Ascending aorta (tissue), 2 donors: ENCODE data around the gene FABP6. TPM values are rescaled to one million over a fixed set of nuclear protein-coding genes. Genes with fewer than 3 reads are reported as not detected.

Source experiments
- DNase-seq, 2 donors: peaks; one replicate each; pipeline ENCODE4 v3.0.0-alpha.2; 2019; ENCODE audit warnings: low spot score in 2 of 2
- H3K27ac ChIP-seq, 2 donors: fragments of 200-600 bp; sonication (generic); one replicate each; pipeline ENCODE4 v1.5.1; 2016 to 2017; ENCODE audit warnings: mild to moderate bottlenecking in 1 of 2
- H3K27me3 ChIP-seq: fragments of 200-600 bp; sonication (generic); one replicate; pipeline ENCODE4 v1.5.1; 2017
- H3K36me3 ChIP-seq, 2 donors: fragments of 200-600 bp; sonication (generic); one replicate each; pipeline ENCODE4 v1.5.1; 2016
- H3K4me1 ChIP-seq, 2 donors: fragments of 200-600 bp; sonication (generic); one replicate each; pipeline ENCODE4 v1.5.1; 2016 to 2017; ENCODE audit warnings: mild to moderate bottlenecking in 1 of 2
- H3K4me3 ChIP-seq, 2 donors: fragments of 200-600 bp; sonication (generic); one replicate each; pipeline ENCODE4 v1.5.1; 2016 to 2017; ENCODE audit warnings: mild to moderate bottlenecking in 1 of 2
- H3K9me3 ChIP-seq, 2 donors: fragments of 200-600 bp; sonication (generic); one replicate each; pipeline ENCODE4 v1.5.1; 2016
- intact Hi-C: fragments of 100-400 bp; cut with DNase I; formaldehyde crosslinking; loops from one replicate; pipeline ENCODE4 v1.15.1; 2023
- total RNA-seq: library from RNA; depleted of rRNA; stranded (reverse); fragments of >200 nt; gene quantifications from one replicate; pipeline ENCODE4 v1.1.0, GENCODE V29; 2016
- TF ChIP-seq, protein P1 (sequence below), 3 experiments: fragments of 200-600 bp in 2 of 3; fragments of 450-650 bp in 1 of 3; sonication (generic) in 2 of 3; IDR thresholded peaks; one replicate each; pipeline ENCODE4 v1.5.1; 2016 to 2019; ENCODE audit warnings: antibody characterized with exemption in 3 of 3, mild to moderate bottlenecking in 1 of 3, moderate library complexity in 1 of 3

The FABP6 gene
- total RNA-seq, 1 donor from 2014 or later = not detected

DNA sequence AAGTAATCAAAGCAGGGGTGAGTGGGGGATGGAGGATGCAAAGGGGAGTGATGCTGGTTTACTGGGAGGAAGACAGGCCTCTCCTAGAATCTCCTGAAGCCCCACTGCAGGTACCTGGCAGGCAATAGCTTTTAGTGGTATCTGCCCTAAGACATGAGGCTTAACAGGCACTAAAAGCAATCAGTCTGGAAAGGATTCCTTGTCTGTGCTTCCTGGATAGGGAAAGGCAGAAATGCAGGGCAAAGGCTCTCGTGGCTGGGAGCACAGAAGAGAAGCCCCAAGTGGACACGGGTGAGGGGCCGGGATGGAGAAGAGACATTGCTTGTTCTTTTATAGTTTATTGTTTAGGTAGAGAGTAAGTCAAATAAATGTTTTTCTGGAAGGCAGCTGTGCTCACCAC is 43.0 kb downstream of the FABP6 start:
- Histone ChIP-seq H3K36me3 (no peaks in the 10 kb centered on the region), H3K27ac (no peak overlapping the region), H3K4me3 (no peak overlapping the region), H3K9me3 (no peaks in the 10 kb centered on the region), H3K27me3 (no peaks in the 10 kb centered on the region), H3K4me1 (no peaks in the 10 kb centered on the region)
- DNase-seq = no peak
- intact Hi-C loops = no loop called here
- TF ChIP-seq, protein P1, sequence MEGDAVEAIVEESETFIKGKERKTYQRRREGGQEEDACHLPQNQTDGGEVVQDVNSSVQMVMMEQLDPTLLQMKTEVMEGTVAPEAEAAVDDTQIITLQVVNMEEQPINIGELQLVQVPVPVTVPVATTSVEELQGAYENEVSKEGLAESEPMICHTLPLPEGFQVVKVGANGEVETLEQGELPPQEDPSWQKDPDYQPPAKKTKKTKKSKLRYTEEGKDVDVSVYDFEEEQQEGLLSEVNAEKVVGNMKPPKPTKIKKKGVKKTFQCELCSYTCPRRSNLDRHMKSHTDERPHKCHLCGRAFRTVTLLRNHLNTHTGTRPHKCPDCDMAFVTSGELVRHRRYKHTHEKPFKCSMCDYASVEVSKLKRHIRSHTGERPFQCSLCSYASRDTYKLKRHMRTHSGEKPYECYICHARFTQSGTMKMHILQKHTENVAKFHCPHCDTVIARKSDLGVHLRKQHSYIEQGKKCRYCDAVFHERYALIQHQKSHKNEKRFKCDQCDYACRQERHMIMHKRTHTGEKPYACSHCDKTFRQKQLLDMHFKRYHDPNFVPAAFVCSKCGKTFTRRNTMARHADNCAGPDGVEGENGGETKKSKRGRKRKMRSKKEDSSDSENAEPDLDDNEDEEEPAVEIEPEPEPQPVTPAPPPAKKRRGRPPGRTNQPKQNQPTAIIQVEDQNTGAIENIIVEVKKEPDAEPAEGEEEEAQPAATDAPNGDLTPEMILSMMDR (IDR thresholded peaks at IDR 0.05) = no peak

GRCh38 chr5:160272889-160273288 is 43.6 kb downstream of the FABP6 start:
- no peak for DNase-seq
- Histone ChIP-seq H3K27ac (no peak overlapping the region), H3K4me1 (no peaks in the 10 kb centered on the region), H3K27me3 (no peaks in the 10 kb centered on the region), H3K36me3 (no peaks in the 10 kb centered on the region), H3K9me3 (no peaks in the 10 kb centered on the region), H3K4me3 (no peak overlapping the region)
- TF ChIP-seq, protein P1 (IDR thresholded peaks at IDR 0.05) = no peak
- intact Hi-C loops = no loop called here

DNA sequence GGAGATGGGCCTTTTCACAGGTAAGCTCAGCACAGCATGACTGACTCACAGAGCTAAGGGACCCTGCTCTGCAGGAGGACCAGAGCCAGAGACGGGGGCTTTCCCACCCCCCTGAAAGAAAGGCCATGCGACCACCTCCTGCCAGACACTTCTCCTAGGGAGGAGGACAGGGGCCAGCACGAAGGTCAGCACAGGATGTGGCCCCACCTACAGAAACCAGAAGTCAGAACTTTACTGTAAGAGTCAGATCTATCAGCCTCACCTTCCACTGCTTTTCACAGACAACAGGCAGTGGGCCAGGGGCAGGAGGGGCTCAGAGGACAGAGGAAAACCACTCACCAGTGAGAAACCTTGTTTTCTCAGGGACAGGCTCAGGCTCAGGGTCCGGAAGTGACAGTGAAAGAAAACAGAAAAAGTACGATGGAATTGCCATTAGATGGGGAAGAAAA is 45.2 kb downstream of the FABP6 start:
- H3K4me3 ChIP-seq = no peak overlapping the region
- intact Hi-C loops = no loop called here
- no peaks in the 10 kb centered on the region for H3K27me3 ChIP-seq

DNA sequence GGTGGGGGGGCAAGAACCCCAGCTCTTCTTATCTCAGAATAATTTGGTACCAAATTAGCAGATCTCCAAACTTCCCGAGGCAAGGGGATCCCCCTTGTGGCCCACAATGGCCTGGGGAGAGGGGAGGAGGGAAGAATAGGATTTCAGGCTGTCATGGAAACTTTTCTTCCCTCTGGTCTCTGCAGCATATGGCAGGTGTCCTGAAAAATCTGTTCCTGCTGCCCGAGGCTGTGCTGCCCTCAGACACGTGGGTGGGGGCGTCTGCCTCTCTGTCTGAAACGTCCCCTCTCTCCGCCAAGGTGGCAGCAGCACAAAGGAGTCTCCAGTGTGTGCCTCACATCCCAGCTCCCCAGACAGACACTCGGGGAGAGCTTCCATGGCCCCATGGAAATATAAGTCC is 49.0 kb downstream of the FABP6 start:
- no peak for DNase-seq
- H3K4me1 ChIP-seq = no peaks in the 10 kb centered on the region
- intact Hi-C loops = no loop called here

More for the DNA sequence above, 45.2 kb downstream of the FABP6 start:
- H3K4me1 ChIP-seq = no peaks in the 10 kb centered on the region
- no peak for DNase-seq
- TF ChIP-seq, protein P1 (IDR thresholded peaks at IDR 0.05) = no peak
- no peaks in the 10 kb centered on the region for H3K36me3 ChIP-seq
- no peaks in the 10 kb centered on the region for H3K9me3 ChIP-seq
- no peak overlapping the region for H3K27ac ChIP-seq

GRCh38 chr5:160280384-160281095 is 51.2 kb downstream of the FABP6 start:
- TF ChIP-seq, protein P1 (IDR thresholded peaks at IDR 0.05) = no peak
- intact Hi-C loops = no loop called here
- DNase-seq = no peak

More for the DNA sequence above, 49.0 kb downstream of the FABP6 start:
- Histone ChIP-seq H3K4me3 (no peak overlapping the region), H3K27me3 (no peaks in the 10 kb centered on the region), H3K9me3 (no peaks in the 10 kb centered on the region), H3K36me3 (no peaks in the 10 kb centered on the region), H3K27ac (no peak overlapping the region)
- TF ChIP-seq, protein P1 (IDR thresholded peaks at IDR 0.05) = no peak

More at GRCh38 chr5:160280384-160281095, 51.2 kb downstream of the FABP6 start:
- Histone ChIP-seq H3K27me3 (no peaks in the 10 kb centered on the region), H3K4me1 (no peaks in the 10 kb centered on the region), H3K9me3 (no peaks in the 10 kb centered on the region), H3K36me3 (no peaks in the 10 kb centered on the region), H3K4me3 (no peak overlapping the region), H3K27ac (no peak overlapping the region)
